GM11168 (cell line): ENCODE data around the gene KRT77.
"Not testable (repeated sequence)": the region's sequence is repeated elsewhere in the genome, so short reads cannot be mapped to it uniquely, and the experiment has no call there.

Source experiments
- in situ Hi-C: fragments of 300-500 bp; cut with MboI; formaldehyde crosslinking; loops from one replicate; pipeline ENCODE4 v1.12.0; 2022; ENCODE audit warnings: low sequenced_read_pairs; ENCODE audit not compliant: unreplicated experiment

KRT77 gene

GRCh38 chr12:52703424-52703823 is at the start of gene KRT77:
Gene KRT77 (minus strand): TSS chr12:52703524. CDS start chr12:52703434, 90 bp downstream.
- in situ Hi-C loops: no loop called here

- in situ Hi-C loops: no loop called here
These were observed 49.2 kb upstream of the KRT77 start for GRCh38 chr12:52752516-52752915.

- in situ Hi-C loops: no loop called here
These were observed 48.5 kb upstream of the KRT77 start for GRCh38 chr12:52751795-52752194.

GRCh38 chr12:52750532-52750931 is 47.2 kb upstream of the KRT77 start:
- in situ Hi-C loops: not testable (repeated sequence)

- in situ Hi-C loops: no loop called here
These were observed 46.5 kb upstream of the KRT77 start for GRCh38 chr12:52749827-52750226.

- in situ Hi-C loops: no loop called here
These were observed 45.3 kb upstream of the KRT77 start for GRCh38 chr12:52748578-52748977.

- in situ Hi-C loops: no loop called here
These were observed 42.2 kb upstream of the KRT77 start for GRCh38 chr12:52745554-52745953.

- in situ Hi-C loops: no loop called here
These were observed 41.3 kb upstream of the KRT77 start for GRCh38 chr12:52744493-52745156.

- in situ Hi-C loops: no loop called here
These were observed 39.6 kb upstream of the KRT77 start for GRCh38 chr12:52742822-52743457.

GRCh38 chr12:52742196-52742580 is 38.9 kb upstream of the KRT77 start:
- in situ Hi-C loops: no loop called here

GRCh38 chr12:52741375-52742195 is 38.3 kb upstream of the KRT77 start:
- in situ Hi-C loops: no loop called here

- in situ Hi-C loops: no loop called here
These were observed 37.3 kb upstream of the KRT77 start for GRCh38 chr12:52740584-52740983.

GRCh38 chr12:52739963-52740362 is 36.6 kb upstream of the KRT77 start:
- in situ Hi-C loops: no loop called here

- in situ Hi-C loops: no loop called here
These were observed 32.7 kb upstream of the KRT77 start for GRCh38 chr12:52735816-52736632.

GRCh38 chr12:52735106-52735505 is 31.8 kb upstream of the KRT77 start:
- in situ Hi-C loops: no loop called here

GRCh38 chr12:52730793-52731192 is 27.5 kb upstream of the KRT77 start:
- in situ Hi-C loops: no loop called here

- in situ Hi-C loops: no loop called here
These were observed 27.1 kb upstream of the KRT77 start for GRCh38 chr12:52730383-52730782.

- in situ Hi-C loops: no loop called here
These were observed 25.8 kb upstream of the KRT77 start for GRCh38 chr12:52729147-52729546.

- in situ Hi-C loops: no loop called here
These were observed 25.1 kb upstream of the KRT77 start for GRCh38 chr12:52728374-52728773.

- in situ Hi-C loops: no loop called here
These were observed 23.7 kb upstream of the KRT77 start for GRCh38 chr12:52727037-52727436.
